ENCODE results near the gene CAMKK2. TPM values are rescaled to one million over a fixed set of nuclear protein-coding genes. Genes with fewer than 3 reads are reported as not detected.
"Not testable (repeated sequence)": the region's sequence is repeated elsewhere in the genome, so short reads cannot be mapped to it uniquely, and the experiment has no call there.

The CAMKK2 gene
- total RNA-seq, 1 donor from 2014 or later, result 31.2 TPM

DNA sequence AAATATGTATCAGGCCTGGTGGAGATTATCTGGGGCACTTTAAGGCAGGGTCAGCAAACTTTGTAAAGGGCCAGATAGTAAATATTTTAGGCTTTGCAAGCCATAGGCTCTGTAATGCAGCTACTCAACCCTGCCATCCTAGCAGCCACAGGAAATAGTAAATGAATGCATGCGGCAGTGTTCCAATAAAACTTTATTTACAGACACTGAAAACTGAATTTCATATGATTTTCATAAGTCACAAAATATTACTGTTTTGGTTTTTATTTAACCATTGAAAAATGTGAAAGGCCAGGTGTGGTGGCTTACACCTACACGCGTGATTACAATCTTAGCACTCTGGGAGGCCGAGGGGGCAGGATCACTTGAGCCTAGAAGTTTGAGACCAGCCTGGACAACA, 3.2 kb upstream of the CAMKK2 start:
- intact Hi-C loops (cut with micrococcal nuclease), result no loop called here

DNA sequence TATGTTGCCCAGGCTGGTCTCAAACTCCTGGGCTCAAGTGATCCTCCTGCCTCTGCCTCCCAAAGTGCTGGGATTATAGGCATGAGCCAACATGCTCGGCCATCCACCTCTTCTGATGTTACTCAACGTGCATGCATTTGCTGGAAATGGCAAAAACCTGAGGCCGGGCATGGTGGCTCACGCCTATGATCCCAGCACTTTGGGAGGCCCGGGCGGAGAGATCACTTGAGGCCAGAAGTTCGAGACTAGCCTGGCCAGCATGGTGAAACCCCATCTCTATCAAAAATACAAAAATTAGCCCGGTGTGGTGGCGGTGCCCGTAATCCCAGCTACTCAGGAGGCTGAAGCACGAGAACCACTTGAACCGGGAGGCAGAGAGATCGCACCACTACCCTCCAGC, 1.9 kb upstream of the CAMKK2 start:
- intact Hi-C loops (cut with micrococcal nuclease), result not testable (repeated sequence)

DNA sequence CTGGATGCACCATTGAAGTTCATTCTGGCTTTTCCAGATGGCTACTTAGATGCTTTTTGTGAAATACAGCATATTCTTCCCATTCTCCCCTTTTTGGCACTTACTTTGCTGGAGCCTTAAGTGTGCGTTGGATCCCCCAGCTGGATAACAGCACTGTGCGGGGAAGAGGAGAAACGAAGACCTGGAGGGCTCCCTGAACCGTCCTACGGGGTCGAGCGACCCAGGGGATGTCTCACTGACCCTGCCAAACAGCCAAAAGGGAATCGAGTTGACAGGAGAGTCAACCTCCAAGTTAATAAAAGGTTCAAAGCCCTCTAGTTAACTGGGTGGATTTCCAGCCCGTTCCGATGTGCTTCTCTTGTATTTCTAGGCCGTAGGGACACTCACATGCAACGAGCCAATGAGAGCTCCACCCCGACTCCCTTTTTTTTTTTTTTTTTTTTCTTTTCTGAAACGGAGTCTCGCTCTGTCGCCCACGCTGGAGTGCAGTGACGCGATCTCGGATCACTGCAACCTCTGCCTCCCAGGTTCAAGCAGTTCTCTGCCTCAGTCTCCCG, 1.0 kb upstream of the CAMKK2 start:
- intact Hi-C loops (cut with micrococcal nuclease), result no loop called here

DNA sequence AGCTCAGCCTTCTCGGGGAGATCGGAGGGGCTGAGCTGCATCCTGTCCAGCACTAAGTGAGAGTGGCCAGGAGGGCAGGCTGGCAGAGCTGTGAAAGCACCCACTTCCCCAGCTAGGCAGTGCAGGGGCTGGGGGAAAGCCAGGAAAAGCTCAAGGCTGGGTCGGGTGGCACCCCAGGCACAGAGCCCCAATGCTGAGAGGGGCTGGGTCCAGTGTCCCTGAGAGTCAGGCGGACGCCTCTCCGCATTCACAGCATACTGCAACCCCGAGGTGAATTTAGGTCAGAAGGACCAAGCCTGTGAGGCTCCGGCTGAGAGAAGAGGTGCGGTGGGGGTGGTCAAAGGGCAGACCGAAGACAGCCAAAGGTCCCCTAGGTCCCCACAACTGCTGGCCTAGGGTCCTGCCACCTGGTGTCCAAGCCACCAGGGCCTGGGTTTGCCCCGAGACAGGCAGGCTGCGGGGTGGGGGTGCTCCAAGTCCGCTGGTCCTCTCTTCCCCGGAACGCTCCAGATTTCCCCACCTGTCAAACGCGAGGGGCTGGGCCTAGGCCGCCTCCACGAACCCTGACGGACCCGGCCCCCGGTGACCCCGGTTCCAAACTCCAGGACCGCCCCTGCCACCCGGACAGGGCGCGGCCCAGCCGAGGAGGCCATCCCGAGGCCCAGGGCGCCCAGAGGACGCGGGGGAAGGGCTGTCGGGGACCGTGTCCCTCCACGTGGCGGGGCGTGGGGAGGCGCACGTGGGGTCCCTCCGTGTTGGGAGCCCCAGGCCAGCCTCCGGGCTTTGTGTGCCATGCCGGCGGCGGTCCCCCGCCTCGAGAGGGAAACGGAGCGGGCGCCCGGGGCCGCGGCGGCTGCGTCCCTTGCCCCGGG, 527 bp downstream of the CAMKK2 start:
- intact Hi-C loops (cut with micrococcal nuclease), result loop anchor here (1.0 kb wide), 1 partner anchor 56 kb away; the partner anchor contains the start of gene ANAPC5

DNA sequence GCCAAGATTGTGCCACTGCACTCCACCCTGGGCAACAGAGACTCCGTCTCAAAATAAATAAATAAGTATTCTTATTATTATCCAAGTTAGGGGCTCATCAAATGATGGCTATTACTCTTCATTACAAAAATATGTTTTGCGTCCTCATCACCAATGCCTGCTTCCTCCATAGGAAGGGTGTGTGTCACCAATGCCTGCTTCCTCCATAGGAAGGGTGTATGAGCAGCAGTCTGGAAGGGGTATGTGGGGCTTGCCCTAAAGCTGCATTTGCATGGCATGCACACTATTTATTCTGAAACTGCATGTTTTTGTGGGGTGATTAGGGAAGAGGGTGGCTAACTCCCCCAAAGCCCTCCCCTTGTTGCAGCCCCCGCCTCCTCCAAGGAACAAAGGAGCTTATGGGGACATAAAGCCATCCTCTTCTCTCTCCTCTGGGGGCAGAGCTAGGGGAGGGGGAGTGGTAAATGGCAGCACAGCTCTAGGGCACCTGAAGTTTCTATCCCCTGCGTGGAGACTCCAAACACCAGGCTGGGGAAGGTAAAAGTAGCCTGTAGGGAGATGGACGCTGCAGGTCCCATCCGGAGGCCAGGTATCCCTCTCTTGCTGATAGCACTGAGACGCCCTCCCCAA, 1.3 kb downstream of the CAMKK2 start:
- intact Hi-C loops (cut with micrococcal nuclease), result no loop called here

DNA sequence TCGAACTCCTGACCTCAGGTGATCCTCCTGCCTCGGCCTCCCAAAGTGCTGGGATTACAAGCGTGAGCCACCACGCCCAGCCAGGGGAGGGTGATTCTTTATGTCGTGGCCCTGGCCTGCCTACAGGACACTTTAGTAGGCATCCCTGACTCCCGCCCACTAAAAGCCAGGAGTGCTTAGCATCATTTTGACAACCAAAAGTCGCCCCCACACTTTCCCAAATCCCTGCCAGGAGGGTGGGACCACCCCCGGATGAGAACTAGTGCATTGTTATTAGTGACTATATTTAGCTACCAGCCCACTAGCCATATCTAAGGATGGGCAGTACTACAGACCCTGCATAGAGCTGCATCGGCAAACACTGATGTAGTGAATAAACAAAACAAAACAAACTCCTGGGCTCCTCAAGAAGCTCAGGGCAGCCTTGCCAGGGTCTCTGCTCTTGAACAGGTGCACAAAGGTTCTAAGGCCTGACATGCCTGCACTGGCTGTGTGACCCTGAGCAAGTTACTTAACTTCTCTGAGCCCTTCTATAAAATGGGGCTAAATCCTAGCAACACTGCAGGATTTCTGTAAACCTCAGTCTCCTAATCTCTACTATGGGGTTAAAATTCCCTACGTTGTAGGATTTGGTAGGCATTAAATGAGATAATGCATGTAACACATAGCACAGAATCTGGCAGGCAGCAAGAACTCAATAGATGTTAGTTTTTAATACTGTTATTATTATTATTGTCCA, 2.2 kb downstream of the CAMKK2 start:
- intact Hi-C loops (cut with micrococcal nuclease), result no loop called here

DNA sequence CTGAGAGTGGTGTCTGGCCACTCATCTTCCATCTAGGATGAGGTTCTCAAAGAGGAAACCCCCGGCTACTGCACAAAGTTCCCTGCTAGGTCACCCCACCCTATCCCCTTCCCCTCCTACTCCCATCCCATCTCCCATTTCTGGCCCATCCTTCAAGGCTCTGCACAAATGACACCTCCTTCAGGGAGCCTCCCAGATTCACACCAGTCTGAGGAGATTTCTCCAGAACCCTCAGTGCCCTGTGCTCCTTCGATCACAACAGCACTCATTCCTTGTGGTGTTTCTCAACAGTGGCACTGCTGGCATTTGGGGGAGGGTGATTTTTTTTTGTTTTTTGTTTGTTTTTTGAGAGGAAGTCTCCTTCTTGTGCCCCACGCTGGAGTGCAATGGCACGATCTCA, 2.9 kb downstream of the CAMKK2 start:
- intact Hi-C loops (cut with micrococcal nuclease), result no loop called here

DNA sequence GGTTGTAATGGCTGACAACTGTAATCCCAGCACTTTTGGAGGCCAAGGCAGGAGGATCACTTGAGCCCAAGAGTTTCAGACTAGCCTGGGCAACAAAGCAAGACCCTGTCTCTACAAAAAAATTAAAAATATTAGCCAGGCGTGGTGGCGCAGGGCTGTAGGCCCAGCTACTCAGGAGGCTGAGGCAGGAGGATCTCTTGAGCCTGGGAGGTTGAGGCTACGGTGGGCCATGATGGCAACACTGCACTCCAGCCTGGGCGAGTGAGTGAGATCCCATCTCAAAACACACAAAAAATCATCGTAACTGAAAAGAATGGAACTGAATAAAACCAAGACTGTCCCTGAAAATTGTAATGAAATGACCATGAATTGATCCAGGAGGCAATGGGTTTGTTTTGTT, 6.1 kb downstream of the CAMKK2 start:
- intact Hi-C loops (cut with micrococcal nuclease), result no loop called here

DNA sequence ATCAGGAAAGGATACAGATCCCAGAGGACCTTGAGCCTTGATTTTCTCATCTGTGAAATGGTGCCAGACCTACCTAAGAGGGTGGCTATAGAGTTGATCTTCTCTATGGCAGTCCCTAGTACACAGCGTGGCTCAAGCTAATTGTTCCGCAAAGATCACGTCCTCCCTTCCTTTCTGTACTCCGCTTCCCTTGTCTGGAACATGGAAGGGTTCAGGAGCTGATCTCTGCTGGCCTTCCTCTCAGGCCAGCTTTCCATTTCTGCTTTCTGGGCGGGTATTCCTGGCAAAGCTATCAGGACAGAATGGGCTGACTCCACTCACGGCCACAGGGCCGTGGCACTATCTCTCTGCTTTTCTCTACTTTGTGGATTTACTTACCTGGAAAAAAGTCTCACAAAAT, 6.5 kb downstream of the CAMKK2 start:
- intact Hi-C loops (cut with micrococcal nuclease), result no loop called here

DNA sequence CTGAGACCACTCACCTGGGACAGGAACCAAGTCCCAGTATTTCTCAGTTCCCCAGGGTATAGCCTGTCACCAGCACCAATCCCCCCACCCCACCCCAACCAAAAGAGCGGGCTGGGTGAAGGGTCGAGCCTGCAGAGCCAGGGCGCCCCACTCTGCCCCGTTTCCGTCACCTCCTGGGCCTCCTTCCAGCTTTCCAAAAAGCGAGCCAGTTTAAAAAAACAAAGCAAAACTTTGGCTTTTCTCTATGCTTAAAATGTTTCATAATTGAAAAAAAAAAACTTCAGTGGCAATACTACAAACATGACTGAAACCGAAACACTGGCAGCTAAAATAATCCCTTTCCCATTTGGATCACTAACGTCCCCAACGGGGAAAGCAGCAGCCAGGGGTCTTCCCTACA, 7.5 kb downstream of the CAMKK2 start:
- intact Hi-C loops (cut with micrococcal nuclease), result no loop called here

DNA sequence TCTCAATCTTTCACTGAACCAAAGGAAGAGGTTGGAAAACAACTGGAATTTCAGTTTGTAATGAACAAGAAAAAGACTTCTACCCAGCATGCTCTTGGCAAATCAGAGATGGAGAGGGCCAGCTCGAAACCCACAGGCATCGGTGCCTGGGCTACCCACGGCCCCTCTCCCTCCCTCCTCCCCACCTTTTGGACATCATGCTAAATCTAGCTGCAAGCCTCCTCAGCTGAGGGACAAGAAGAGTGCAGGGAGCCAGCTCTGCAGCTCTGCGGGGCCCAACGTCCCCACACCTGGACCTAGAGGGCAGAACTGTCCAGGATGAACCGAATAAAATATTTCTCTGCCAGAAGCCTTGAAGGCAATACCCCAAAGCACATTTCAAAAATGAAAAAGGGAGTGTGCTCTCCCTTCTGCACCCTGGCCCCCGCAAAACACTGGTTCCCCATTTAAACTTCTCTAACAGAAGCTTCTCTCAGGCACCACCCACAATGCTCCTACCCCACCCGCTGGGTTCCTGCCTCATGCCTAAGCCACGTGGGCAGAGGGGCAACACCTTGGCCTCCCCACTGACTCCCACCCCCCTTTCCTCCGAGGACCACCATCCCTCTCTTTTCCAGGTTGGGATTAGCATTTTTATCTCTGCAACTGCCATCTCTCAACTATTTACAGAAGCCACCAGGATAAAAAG, 8.2 kb downstream of the CAMKK2 start:
- intact Hi-C loops (cut with micrococcal nuclease), result no loop called here

DNA sequence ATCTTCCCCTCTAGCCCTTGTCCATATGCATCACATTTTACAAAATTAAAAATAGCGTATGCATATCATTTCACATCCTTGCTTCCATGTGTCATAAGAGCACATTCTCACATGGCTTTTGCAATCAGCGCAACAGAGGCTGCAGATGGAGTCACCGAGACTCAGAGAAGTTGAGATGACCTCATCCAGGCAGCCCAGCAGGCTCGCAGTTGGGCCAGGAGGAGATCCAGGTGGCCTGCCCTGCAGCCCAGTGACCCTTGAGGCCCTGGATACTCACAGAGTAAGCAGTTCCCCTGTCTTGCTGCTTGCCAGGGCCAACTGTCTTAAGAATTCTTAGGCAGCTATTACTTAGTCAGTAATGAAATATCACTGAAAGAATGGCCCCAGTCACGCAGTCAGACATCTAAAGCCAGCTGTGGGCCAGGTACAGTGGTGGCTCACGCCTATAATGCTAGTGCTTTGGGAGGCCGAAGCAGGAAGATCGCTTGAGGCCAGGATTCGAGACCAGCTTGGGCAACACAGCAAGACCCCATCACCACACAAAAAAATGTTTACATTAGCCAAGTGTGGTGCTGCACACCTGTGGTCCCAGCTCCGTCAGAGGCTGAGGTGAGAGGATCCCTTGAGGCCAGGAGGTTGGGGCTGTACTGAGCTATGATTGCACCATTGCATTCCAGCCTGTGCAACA, 9.1 kb downstream of the CAMKK2 start:
- intact Hi-C loops (cut with micrococcal nuclease), result no loop called here

DNA sequence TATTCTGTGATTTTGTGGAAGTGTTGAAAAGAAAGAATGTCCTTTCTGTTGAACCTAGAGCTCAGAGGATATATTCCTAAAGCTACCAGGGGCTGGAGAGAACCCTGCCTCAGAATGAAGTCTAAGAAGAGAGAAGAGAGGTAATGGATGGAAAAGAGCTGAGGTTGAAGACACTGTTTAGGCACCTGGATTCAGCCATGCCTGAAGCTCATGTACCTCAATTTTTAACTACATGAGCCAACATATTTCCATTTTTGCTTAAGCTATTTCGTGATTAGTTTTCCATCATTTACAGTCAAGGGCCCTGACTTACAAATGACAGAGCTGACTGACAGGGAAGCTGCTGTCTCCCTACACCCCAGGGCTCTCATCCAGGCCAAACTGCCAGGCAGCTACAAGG, 10.7 kb downstream of the CAMKK2 start:
- intact Hi-C loops (cut with micrococcal nuclease), result no loop called here

DNA sequence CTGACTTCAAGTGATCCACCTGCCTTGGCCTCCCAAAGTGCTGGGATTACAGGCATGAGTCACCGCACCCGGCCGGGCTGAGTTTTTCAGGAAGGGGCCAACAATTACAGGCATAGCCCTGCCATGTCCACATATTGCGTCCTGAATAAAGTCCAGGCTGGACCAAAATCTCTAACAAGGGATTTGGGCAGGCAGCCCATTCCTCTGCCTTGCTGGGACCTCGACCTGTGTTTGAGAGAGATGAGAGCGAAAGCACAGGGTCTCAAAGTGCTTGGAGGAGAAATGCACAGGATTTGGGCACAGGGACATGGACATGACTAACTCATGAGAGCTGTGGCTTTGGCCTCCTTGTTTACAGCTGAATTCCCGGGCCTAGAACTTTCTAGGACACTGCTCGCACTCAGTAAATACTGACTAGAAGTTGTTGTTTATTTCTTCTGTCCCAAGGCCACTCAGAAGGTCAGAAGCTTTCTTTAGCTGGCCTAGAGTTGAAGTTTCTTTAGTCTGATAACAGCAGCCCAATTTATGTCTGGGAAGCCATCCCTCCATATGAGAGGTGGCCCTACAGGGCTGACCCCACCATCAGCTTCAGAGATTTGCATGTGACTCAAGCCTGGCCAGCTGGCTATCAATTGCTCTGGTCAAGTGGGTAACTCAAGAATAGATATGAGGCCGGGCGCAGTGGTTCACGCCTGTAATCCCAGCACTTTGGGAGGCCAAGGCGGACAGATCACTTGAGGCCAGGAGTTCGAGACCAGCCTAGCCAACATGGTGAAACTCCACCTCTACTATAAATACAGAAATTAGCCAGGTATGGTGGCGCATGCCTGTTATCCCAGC, 11.7 kb downstream of the CAMKK2 start:
- intact Hi-C loops (cut with micrococcal nuclease), result no loop called here

DNA sequence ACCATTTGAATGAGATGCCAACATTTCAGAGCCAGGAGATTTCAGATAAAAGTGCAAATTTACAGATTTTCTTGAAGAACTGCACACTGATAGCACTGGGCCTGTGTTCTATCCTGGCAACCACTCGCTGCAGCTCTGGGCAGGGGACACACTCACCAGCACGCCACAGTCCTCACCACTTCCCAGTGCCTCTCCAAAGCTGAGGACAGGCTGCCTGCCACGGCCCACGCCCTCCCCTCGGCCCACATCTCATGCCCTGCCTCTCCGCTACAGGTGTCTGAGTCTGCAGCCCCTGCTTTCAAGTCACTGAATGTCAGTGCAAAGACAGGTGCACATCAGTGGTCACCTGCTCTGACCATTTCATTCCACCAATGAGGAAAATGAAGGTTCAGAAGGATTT, 12.7 kb downstream of the CAMKK2 start:
- intact Hi-C loops (cut with micrococcal nuclease), result no loop called here

DNA sequence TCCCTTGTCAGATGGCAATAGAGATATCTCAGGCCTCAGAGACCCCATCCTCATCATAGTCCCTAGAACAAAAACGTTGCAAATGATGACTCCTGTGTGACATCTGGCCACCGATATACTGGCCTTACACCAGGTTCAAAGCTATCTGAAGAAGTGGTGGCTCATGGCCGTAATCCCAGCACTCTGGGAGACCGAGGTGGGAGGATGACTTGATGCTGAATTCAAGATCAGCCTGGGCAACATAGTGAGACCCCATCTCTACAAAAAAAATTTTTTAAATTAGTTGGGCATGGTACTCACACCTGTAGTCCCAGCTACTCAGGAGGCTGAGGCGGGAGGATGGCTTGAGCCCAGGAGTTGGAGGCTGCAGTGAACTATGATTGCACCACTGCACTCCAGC, 13.1 kb downstream of the CAMKK2 start:
- intact Hi-C loops (cut with micrococcal nuclease), result no loop called here

DNA sequence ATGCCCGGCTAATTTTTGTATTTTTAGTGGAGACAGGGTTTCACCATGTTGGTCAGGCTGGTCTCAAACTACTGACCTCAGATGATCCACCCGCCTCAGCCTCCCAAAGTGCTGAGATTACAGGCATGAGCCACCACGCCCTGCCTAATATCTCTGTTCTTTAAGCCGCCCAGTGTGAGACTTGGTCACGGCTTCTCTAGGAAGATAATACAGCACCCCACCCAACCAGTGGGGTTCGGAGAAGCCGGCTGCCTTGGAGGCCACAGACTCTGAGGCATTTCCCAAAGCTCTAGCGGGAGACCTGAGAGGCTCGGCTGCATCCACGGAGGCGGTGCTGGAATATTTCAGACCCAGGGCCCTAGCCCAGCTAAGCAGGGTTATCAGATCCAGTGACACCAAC, 13.6 kb downstream of the CAMKK2 start:
- intact Hi-C loops (cut with micrococcal nuclease), result not testable (repeated sequence)

DNA sequence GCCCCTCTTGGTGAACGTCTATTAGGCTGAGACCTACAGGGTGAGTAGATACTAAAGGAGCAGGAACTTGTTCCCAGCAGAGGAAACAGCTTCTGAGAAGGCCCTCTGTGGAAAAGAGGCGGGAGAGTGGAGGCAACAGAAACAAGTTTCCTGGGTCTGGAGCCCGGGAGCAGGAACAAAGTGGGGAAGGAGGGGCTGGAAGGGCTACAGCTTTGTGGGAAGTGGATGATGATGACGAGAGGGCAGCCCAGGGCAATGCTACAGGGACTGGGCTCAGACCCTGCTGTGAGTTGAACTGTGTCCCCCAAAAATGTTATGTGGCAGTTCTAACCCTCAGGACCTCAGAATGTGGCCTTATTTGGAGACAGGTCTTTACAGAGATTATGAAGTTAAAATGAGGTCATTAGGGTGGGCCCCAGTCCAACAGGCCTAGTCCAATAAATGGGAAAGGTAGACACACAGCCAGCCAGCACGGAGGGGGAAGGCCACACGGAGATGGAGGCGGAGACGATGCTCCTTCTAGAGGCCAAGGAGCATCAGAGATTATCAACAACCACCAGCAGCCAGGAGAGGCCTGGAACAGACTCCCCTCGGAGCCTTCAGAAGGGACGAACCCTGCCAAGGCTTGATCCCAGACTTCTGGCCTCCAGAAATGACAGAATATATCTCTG, 14.3 kb downstream of the CAMKK2 start:
- intact Hi-C loops (cut with micrococcal nuclease), result no loop called here

DNA sequence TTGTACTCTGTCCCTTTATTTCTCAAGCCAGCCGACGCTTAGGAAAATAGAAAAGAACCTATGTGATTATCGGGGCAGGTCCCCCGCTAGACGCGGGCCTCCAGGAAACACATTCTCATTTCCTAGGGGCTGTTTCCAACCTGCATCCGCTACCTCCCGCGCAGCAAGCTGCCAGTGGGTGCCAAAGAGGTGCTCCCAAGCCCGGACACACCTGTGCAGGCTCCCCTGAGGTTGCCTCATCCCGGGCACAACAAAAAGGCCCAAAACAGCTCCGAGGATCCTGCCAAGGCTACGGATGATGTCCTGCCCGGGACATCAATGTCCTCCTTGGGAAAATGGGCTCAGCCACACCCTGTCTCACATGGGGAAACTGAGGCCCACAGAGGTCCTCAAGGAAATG, 15.4 kb downstream of the CAMKK2 start:
- intact Hi-C loops (cut with micrococcal nuclease), result not testable (repeated sequence)
